Dendritic cell treated with granulocyte-macrophage colony-stimulating factor and Interleukin-4, amounts not matched to agents 40 ng/mL and 50 ng/mL, for 4 days (primary cell): ENCODE measurements around the gene FAM120AOS.

Experiments
- H3K27ac Mint-ChIP-seq: one replicate; pipeline ENCODE4 v1.8.0; 2022; ENCODE audit warnings: mild to moderate bottlenecking, mixed read lengths
- H3K27me3 Mint-ChIP-seq: one replicate; pipeline ENCODE4 v1.8.0; 2022; ENCODE audit warnings: mild to moderate bottlenecking, mixed read lengths
- H3K36me3 Mint-ChIP-seq: one replicate; pipeline ENCODE4 v1.8.0; 2022; ENCODE audit warnings: low read depth, mixed read lengths
- H3K4me1 Mint-ChIP-seq: one replicate; pipeline ENCODE4 v1.8.0; 2022; ENCODE audit warnings: low read depth, mixed read lengths
- H3K4me3 Mint-ChIP-seq: one replicate; pipeline ENCODE4 v1.8.0; 2022; ENCODE audit warnings: mild to moderate bottlenecking, moderate library complexity, mixed read lengths
- H3K9me3 Mint-ChIP-seq: one replicate; pipeline ENCODE4 v1.8.0; 2022; ENCODE audit warnings: mixed read lengths
- intact Hi-C: fragments of 100-400 bp; cut with micrococcal nuclease; formaldehyde crosslinking; loops from one replicate; pipeline ENCODE4 v1.15.0; 2022

The FAM120AOS gene

DNA sequence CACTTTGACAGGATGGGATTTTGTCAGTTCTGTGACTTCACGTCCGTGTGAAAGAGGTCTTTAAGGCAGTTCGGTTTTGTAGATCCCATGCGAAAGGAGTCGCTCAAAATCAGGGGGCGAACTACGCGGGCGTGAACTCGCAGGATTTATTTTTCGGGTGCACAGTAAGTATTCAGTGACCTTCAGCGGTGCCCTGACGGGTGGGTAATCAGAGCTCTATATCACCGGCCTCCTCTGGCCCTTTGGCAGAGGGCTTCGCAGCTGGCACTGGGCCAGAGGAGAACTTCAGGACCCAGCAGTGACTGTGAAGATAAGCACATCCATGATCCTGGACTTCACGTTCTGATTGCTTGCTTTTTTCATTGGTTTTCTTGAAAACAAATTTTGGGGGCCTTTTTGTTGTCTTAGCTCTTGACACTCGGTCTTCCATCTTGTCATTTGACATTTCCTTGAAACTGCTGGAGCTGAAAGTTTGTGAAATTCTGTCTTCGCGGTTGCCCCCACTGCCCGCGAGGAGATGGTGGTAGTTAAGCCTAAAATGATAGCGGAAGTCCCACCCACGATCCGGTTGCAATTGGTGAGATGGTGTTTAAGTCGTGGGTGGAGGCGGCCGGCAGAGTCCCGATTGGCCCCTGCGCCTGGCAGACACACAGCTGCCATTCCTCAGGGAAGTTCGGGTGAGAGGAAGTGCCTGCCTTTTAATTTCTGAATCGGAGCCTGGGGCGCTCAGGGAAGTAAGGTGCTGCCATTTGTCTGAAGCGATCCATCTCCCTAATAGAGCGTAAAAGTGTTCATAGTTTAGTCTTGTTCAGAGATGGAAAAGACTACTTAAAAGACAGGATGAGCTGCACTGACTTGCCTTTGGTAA is at the start of gene FAM120AOS:
Gene FAM120AOS (minus strand): TSS at position 535 of the 868 bp plus-strand sequence. CDS start 872 bp downstream, outside the sequence.
- peak within 1 kb of the TSS; percentile 91 for H3K27ac Mint-ChIP-seq
- H3K9me3 Mint-ChIP-seq = peaks cover 5% of the 10 kb centered on the region
- H3K4me3 Mint-ChIP-seq = peak within 1 kb of the TSS; percentile 87
- no peaks in the 10 kb centered on the region for H3K27me3 Mint-ChIP-seq
- intact Hi-C loops = loop anchor here (1.0 to 5.0 kb wide), 4 partner anchors 14 to 356 kb away; partner anchors contain the start of gene CARD19
- peaks cover 47% of the 10 kb centered on the region for H3K4me1 Mint-ChIP-seq
- H3K36me3 Mint-ChIP-seq = peaks cover 62% of the 10 kb centered on the region

DNA sequence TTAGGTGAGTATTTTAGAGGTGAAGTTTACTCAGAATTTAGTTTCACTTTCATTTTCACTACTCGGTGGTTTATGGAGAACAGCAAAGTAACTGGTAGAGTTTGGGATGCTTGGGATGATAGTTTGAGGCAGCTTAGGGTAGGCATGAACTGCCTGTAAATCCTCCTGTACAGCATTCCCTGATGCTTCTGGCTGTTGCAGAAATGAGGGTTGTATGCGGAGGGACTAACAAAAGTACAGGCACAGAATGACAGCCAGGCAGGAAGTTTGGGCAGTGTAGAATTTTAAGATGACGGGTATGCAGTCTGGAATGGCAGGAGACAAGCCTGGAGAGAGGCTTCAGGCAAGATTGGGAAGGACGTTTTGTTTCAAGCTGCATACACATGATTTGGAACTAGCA is 48.0 kb upstream of the FAM120AOS start:
- intact Hi-C loops = loop anchor here (5.0 kb wide), 1 partner anchor 66 kb away; no protein-coding TSS in a partner anchor
- H3K4me3 Mint-ChIP-seq = peak overlapping the region; percentile 62
- H3K9me3 Mint-ChIP-seq = no peaks in the 10 kb centered on the region
- H3K27me3 Mint-ChIP-seq = no peaks in the 10 kb centered on the region
- H3K4me1 Mint-ChIP-seq = peaks cover 59% of the 10 kb centered on the region
- peak overlapping the region; percentile 50 for H3K27ac Mint-ChIP-seq
- peaks cover 69% of the 10 kb centered on the region for H3K36me3 Mint-ChIP-seq

DNA sequence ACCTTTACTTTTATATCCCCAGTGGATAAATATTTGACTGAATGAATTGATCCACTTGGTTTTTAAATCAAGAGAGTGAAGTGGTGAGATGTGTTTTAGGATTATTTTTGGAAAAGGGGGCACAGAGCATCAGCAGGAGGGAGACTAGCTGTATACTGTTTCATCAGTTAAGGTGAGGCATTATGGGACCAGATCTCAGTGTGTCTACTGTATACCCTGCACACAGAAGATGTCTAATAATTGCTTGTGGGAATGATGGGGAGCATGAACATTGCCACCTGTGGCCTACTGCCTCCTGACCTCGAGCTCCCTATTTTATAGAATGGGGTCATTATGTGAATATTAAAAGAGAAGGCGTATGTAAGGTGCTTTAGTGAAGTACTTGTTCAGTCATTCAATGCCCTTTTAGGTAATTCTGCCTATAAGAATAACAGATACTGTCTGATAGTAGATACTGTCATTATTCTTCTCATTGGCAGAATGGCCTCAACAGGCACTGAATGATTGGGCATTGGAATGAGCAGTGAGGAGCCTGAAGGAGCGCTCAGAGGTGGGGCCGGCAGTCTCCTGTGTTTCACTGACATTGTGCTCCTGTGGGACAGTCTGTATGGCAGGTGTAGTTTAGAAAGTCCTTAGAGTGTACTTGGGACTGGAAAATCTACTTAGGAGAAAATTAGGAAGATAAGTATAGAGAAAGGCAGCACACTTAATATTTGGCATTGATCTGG is 47.4 kb upstream of the FAM120AOS start:
- Mint-ChIP-seq H3K4me1 (peaks cover 56% of the 10 kb centered on the region), H3K27me3 (no peaks in the 10 kb centered on the region), H3K4me3 (peak overlapping the region; percentile 62), H3K9me3 (no peaks in the 10 kb centered on the region), H3K27ac (peak overlapping the region; percentile 50), H3K36me3 (peaks cover 76% of the 10 kb centered on the region)
- intact Hi-C loops = loop anchor here (5.0 kb wide), 1 partner anchor 67 kb away; no protein-coding TSS in a partner anchor

DNA sequence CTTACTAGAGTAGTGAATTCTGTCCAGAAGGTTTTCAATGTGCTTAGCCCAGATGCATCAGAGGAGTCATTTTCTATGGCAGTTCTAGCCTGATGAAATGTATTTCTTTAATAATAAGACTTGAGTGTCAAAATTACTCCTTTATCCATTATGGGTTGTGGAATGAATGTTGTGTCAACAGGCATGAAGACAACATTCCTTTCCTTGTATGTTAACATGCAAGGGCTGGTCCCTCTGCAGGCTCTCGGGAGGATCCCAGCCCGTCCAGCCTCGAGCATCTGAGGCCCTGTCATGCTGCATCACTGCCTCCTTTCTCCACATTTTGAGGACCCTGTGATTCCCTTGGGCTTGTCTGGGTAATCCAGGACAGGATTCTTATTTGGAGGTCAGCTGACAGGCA is 42.9 kb upstream of the FAM120AOS start:
- H3K27ac Mint-ChIP-seq = no peak overlapping the region
- intact Hi-C loops = no loop called here
- peaks cover 88% of the 10 kb centered on the region for H3K36me3 Mint-ChIP-seq
- H3K27me3 Mint-ChIP-seq = no peaks in the 10 kb centered on the region
- no peaks in the 10 kb centered on the region for H3K9me3 Mint-ChIP-seq
- H3K4me3 Mint-ChIP-seq = no peak overlapping the region
- H3K4me1 Mint-ChIP-seq = peaks cover 28% of the 10 kb centered on the region

DNA sequence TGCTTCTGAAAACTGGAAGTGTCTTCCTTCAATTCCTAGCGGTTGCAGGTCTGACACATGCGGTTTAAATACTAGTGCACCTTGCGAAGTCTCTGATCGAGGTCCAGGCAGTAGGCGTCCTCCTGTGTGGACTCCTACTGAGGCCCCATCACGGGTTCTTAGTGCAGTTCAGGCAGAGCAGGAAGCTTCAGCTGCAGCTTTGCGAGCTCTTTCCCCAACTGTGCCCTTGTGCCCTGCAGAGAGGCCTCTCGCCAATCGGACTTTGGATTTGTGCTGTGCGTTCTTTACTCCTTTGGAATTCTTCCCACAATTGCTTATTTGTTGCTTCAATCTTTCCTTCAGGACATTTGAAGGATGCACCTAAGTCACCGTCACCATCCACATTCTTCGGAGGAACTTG is 40.6 kb upstream of the FAM120AOS start:
- Mint-ChIP-seq H3K4me1 (peaks cover 25% of the 10 kb centered on the region), H3K27ac (no peak overlapping the region), H3K4me3 (no peak overlapping the region), H3K36me3 (peaks cover 74% of the 10 kb centered on the region), H3K27me3 (no peaks in the 10 kb centered on the region), H3K9me3 (no peaks in the 10 kb centered on the region)
- intact Hi-C loops = no loop called here

DNA sequence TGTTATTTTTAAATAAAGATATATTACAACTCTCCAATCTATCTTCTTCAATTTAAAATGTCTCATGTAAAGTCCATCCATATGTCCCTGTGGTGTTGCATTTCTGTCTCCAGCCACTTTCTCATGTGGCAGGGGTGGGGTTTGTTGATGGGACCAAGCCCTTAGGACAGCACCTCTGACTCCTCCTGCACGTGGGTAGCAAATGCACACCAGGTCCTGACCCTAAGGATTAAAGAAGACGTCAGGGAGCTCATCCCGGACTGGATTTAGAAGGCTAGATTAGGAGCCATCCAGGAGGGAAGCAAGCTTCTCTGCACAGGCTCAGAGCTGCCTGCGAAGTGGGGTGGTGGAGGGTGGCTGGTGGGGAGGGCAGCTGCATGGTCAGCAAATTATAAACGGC is 38.9 kb upstream of the FAM120AOS start:
- Mint-ChIP-seq H3K4me3 (no peak overlapping the region), H3K36me3 (peaks cover 75% of the 10 kb centered on the region), H3K27ac (no peak overlapping the region), H3K27me3 (no peaks in the 10 kb centered on the region), H3K4me1 (peaks cover 41% of the 10 kb centered on the region), H3K9me3 (peaks cover 9% of the 10 kb centered on the region)
- intact Hi-C loops = no loop called here

DNA sequence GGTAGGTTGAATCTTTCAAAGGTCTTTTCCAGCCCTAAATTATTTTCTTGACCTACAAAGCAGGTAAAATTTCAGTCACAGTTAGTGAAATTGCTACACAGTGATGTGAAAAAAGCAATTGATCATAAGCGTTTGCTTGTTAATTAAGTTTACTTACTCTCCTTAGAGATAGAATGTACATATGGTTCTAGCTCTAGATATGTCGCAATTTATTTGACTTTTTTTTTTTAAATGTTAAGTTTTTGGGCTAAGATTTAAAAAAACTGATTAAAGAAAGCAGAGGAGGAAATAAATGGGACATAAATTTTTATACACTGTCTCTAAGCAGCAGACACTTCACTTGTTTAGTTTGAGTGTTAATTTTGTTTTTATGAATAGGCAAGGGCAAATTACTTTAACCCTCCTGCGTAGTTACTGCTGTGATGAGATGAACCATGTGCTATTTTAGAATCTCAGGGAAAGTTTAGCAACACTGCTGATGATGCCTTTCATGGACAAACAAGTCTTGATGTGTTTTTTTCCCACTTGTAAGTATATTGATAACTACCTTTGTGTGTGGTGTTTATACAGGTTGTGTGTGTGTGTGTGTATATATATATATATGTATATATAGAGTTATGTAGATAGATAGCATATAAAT is 38.3 kb upstream of the FAM120AOS start:
- Mint-ChIP-seq H3K27me3 (no peaks in the 10 kb centered on the region), H3K4me1 (peaks cover 46% of the 10 kb centered on the region), H3K4me3 (no peak overlapping the region), H3K9me3 (peaks cover 9% of the 10 kb centered on the region), H3K27ac (no peak overlapping the region), H3K36me3 (peaks cover 75% of the 10 kb centered on the region)
- intact Hi-C loops = no loop called here

DNA sequence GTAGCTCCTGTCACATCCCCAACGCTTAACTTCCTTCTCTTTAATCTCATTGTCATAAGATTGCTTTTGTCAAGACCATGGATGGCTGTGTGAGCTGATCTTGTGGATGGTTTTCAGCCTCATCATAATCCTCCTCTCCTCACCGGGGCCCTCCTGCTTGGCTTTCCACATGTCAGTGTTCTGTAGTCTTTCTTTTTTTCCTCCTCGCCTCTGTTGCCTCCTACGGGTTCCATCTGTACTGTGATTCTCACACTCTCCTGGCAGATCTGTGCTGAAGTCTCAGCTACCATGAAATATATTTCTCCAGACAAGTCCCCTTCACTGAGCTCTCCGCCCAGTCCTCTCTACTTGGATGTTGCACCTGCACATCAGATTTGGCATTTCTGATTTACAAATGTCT is 34.9 kb upstream of the FAM120AOS start:
- Mint-ChIP-seq H3K4me1 (peaks cover 55% of the 10 kb centered on the region), H3K36me3 (peaks cover 72% of the 10 kb centered on the region), H3K9me3 (peaks cover 9% of the 10 kb centered on the region), H3K27me3 (no peaks in the 10 kb centered on the region), H3K4me3 (no peak overlapping the region), H3K27ac (peak overlapping the region; percentile 24)
- intact Hi-C loops = no loop called here

DNA sequence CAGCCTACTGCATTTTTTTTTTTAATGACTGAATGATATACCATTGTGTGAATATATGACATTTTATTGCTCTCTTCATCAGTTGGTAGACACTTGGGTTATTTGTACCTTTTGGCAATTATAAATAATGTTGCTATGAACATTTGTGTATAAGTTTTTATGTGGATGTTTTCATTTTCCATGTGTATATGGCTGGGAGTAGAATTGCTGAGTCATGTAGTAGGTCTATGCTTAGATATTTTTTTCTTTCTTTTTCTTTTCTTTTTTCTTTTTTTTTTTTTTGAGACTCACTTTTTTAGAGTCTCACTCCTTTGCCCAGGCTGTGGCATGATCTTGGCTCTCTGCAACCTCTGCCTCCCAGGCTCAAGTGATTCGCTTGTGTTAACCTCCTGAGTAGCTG is 32.9 kb upstream of the FAM120AOS start:
- Mint-ChIP-seq H3K4me1 (peaks cover 53% of the 10 kb centered on the region), H3K27ac (no peak overlapping the region), H3K36me3 (peaks cover 78% of the 10 kb centered on the region), H3K27me3 (no peaks in the 10 kb centered on the region), H3K9me3 (peaks cover 9% of the 10 kb centered on the region), H3K4me3 (no peak overlapping the region)
- intact Hi-C loops = no loop called here

DNA sequence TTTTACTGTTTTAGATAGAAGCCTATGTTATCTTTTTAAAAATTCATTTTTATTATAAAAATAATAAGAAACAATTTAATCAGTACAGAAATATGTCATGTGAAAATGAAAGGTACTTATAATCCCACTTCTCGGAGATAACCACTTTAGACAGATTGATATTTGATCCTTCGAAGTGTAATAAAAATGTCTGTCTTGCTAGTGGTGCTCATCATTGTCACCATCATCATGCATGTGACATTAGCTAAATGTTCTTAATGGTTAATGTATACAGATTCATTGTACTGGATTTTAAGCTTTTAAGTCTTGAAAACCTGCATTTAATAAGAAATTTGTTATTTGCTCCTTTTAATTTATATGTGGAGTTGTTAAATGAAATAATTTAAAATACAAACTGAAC is 30.1 kb upstream of the FAM120AOS start:
- no peak overlapping the region for H3K27ac Mint-ChIP-seq
- H3K27me3 Mint-ChIP-seq = no peaks in the 10 kb centered on the region
- intact Hi-C loops = no loop called here
- no peak overlapping the region for H3K4me3 Mint-ChIP-seq
- peaks cover 86% of the 10 kb centered on the region for H3K36me3 Mint-ChIP-seq
- peaks cover 33% of the 10 kb centered on the region for H3K4me1 Mint-ChIP-seq
- peaks cover 7% of the 10 kb centered on the region for H3K9me3 Mint-ChIP-seq

DNA sequence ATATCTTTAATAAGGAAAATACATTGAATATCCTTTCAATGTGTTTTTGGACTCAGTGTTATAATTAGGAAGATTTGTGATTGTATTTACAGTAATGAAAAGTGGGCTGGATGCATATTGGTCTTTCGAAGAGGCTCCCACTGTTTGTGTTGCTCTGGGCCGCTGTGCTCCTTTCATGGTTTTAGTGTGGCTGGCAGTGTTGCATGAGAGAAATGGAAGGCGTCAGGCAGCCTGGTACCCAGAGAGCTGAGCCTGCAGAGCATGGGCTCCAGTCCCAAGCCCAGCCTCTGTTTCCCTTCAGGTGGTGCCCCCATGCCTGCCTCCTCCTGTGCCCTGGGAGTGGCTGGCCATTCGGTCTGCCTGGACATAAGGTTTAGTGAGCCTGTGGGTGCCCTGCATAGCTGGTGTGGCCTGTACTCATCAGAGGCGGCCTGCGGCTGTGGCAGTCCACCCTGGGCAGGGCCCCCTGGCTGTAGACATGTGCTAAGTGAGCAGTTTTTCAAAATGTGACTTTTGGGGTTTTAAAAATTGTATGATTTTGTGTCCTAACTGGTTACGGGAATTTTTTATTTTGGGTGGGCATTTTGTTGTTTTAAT is 27.4 kb upstream of the FAM120AOS start:
- Mint-ChIP-seq H3K36me3 (peaks cover 78% of the 10 kb centered on the region), H3K27ac (no peak overlapping the region), H3K9me3 (no peaks in the 10 kb centered on the region), H3K4me3 (no peak overlapping the region), H3K27me3 (no peaks in the 10 kb centered on the region), H3K4me1 (peaks cover 20% of the 10 kb centered on the region)
- intact Hi-C loops = no loop called here

DNA sequence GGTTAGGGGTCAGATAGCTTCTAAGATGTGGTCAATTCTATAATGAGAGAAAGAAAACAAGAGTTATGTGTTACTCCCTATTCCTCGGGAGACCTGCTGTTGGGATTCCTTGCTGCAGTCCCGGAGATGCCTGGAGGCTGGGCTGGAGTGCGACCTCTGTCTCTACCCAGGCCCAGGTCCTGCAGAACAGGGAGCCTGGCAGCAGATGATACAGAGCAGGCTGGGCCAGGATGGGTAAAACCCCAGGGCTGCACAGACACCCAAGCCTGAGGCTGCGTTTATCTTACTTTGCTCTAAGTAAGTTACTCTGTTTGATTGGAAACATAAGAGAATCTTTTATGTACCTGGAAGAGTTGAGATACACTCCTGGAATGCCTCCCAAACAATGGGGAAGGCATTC is 26.9 kb upstream of the FAM120AOS start:
- intact Hi-C loops = no loop called here

DNA sequence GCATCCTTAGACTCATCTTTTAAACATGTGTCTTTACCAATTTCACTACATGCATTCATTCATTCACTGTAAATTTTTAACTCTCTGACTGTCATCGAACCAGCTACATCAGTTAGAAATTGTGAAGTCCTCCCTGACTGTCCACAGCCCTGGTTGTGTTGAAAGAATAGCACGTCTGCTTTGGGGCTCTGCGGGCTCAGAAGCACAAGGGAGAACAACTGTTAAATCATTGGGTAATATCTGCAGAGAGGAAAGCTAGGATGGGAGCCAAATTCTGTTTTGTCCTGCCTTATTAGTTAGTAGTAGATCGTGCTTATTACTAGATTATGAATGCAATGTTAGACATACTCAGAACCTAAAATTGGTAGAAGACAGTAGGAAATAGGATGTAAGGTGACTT is 26.3 kb upstream of the FAM120AOS start:
- Mint-ChIP-seq H3K9me3 (no peaks in the 10 kb centered on the region), H3K27me3 (no peaks in the 10 kb centered on the region), H3K36me3 (peaks cover 69% of the 10 kb centered on the region), H3K4me1 (peaks cover 15% of the 10 kb centered on the region), H3K4me3 (no peak overlapping the region), H3K27ac (no peak overlapping the region)
- intact Hi-C loops = no loop called here

More for the DNA sequence above, 26.9 kb upstream of the FAM120AOS start:
- no peaks in the 10 kb centered on the region for H3K9me3 Mint-ChIP-seq
- peaks cover 15% of the 10 kb centered on the region for H3K4me1 Mint-ChIP-seq
- H3K4me3 Mint-ChIP-seq = no peak overlapping the region
- peaks cover 73% of the 10 kb centered on the region for H3K36me3 Mint-ChIP-seq
- no peak overlapping the region for H3K27ac Mint-ChIP-seq
- no peaks in the 10 kb centered on the region for H3K27me3 Mint-ChIP-seq
